GM12878 (cell line): ENCODE results near the gene AKT1. TPM values are rescaled to one million over a fixed set of nuclear protein-coding genes. Genes with fewer than 3 reads are reported as not detected.

Experiments
- ATAC-seq: fragments of 200-7000 bp; cut with Tn5 transposase; 3 replicates; pipeline ENCODE4 v1.9.1; 2020; ENCODE audit warnings: mild to moderate bottlenecking, moderate library complexity
- BruUV-seq: library from RNA; stranded (reverse); fragments of 400-500 nt; replicated peaks from 2 replicates; lab custom pipeline; 2021; lab: Mats Ljungman, UMichigan
- CTCF ChIA-PET: fragments of 300-600 bp; sonication (Branson Sonifier 250); formaldehyde crosslinking; extraction: SDS; loops from one replicate; lab custom pipeline; 2021; ENCODE audit warnings: inconsistent platforms; lab: Yijun Ruan, JAX
- POLR2A ChIA-PET: fragments of 350-600 bp; formaldehyde crosslinking; extraction: SDS; loops from one replicate; lab custom pipeline; 2021; ENCODE audit warnings: inconsistent platforms; lab: Charles Lee
- RAD21 ChIA-PET: fragments of 300-600 bp; sonication (Branson Sonifier 250); formaldehyde crosslinking; loops from one replicate; lab custom pipeline; 2023; ENCODE audit warnings: antibody characterized with exemption; ENCODE audit not compliant: unreplicated experiment; lab: Charles Lee
- SMC1A ChIA-PET: fragments of 300-600 bp; sonication (Branson Sonifier 250); formaldehyde crosslinking; loops from one replicate; lab custom pipeline; 2023; ENCODE audit not compliant: unreplicated experiment, uncharacterized antibody; lab: Charles Lee
- DNase-seq: peaks from one replicate; pipeline ENCODE4 v3.0.0-alpha.2; 2011; ENCODE audit warnings: low read depth, low spot score
- FAIRE-seq: peaks from 3 replicates; lab custom pipeline; 2011; peaks lifted over from hg19 to GRCh38; lab: Jason Lieb, UNC
- H2AFZ ChIP-seq: 2 replicates; pipeline ENCODE4 v1.6.0; 2011; ENCODE audit warnings: low read depth, low read length, control low read depth; ENCODE audit not compliant: control insufficient read depth
- H3K27ac ChIP-seq: 2 replicates; pipeline ENCODE4 v1.5.1; 2011; ENCODE audit warnings: control low read depth; ENCODE audit not compliant: control insufficient read depth, insufficient read depth
- H3K27me3 ChIP-seq, 2 experiments: replicated peaks in 1 of 2; 2 replicates each; pipeline versions ENCODE4 v1.6.0 to v1.6.1; 2011; ENCODE audit warnings: low read length in 1 of 2; ENCODE audit not compliant: control insufficient read depth in 2 of 2, insufficient read depth in 2 of 2
- H3K36me3 ChIP-seq, 2 experiments: 2 replicates each; pipeline ENCODE4 v1.5.1; 2011; ENCODE audit warnings: low read length in 1 of 2; ENCODE audit not compliant: control insufficient read depth in 2 of 2, insufficient read depth in 2 of 2
- H3K4me1 ChIP-seq: 2 replicates; pipeline ENCODE4 v1.6.1; 2011; ENCODE audit warnings: mild to moderate bottlenecking, low read length, moderate library complexity, mixed read lengths; ENCODE audit not compliant: control insufficient read depth, insufficient read depth
- H3K4me2 ChIP-seq: 2 replicates; pipeline ENCODE4 v1.6.0; 2011; ENCODE audit warnings: control low read depth; ENCODE audit not compliant: control insufficient read depth, insufficient read depth
- H3K4me3 ChIP-seq: fragments of 200-600 bp; sonication (generic); 2 replicates; pipeline ENCODE4 v1.5.1; 2016
- H3K79me2 ChIP-seq: 2 replicates; pipeline ENCODE4 v1.6.0; 2011; ENCODE audit warnings: low read length; ENCODE audit not compliant: control insufficient read depth, insufficient read depth
- H3K9ac ChIP-seq: 2 replicates; pipeline ENCODE4 v1.8.0; 2011; ENCODE audit warnings: low read length, control low read depth, mixed read lengths; ENCODE audit not compliant: control insufficient read depth, insufficient read depth
- H3K9me3 ChIP-seq: replicated peaks from 3 replicates; pipeline ENCODE4 v1.5.1; 2011; ENCODE audit warnings: mild to moderate bottlenecking, low read length; ENCODE audit not compliant: control insufficient read depth, insufficient read depth
- H4K20me1 ChIP-seq: 2 replicates; pipeline ENCODE4 v1.6.0; 2011; ENCODE audit not compliant: control insufficient read depth, insufficient read depth
- CEBPB ChIP-seq, 2 experiments: fragments of 150-350 bp in 1 of 2; IDR thresholded peaks; 2 replicates each; pipeline ENCODE4 v1.6.1; 2012 to 2014; ENCODE audit warnings: low read depth in 2 of 2, low read length in 2 of 2, borderline replicate concordance in 1 of 2, inconsistent platforms in 1 of 2
- CHD2 ChIP-seq: IDR thresholded peaks from 2 replicates; pipeline ENCODE4 v1.6.1; 2011; ENCODE audit warnings: low read depth, low read length, improper control_type of control experiment, borderline replicate concordance
- EZH2 ChIP-seq: IDR thresholded peaks from 2 replicates; pipeline ENCODE4 v1.6.1; 2012; ENCODE audit warnings: low read depth, mild to moderate bottlenecking, control low read depth, inconsistent platforms, low read length, borderline replicate concordance; ENCODE audit not compliant: control insufficient read depth
- NFIC ChIP-seq: IDR thresholded peaks from 2 replicates; pipeline ENCODE4 v1.6.1; 2012; ENCODE audit warnings: low read depth, mild to moderate bottlenecking, inconsistent platforms, low read length, moderate library complexity
- NFYB ChIP-seq: IDR thresholded peaks from 2 replicates; pipeline ENCODE4 v1.6.1; 2011; ENCODE audit warnings: low read depth, mild to moderate bottlenecking, low read length, improper control_type of control experiment, moderate library complexity; ENCODE audit not compliant: insufficient read depth
- POLR2AphosphoS5 ChIP-seq: IDR thresholded peaks from 2 replicates; pipeline ENCODE4 v1.6.1; 2011; ENCODE audit warnings: mild to moderate bottlenecking, low read length, inconsistent platforms
- SRF ChIP-seq, 2 experiments: IDR thresholded peaks; 2 replicates each; pipeline ENCODE4 v1.6.1; 2011; ENCODE audit warnings: low read depth in 2 of 2, low read length in 2 of 2, mild to moderate bottlenecking in 1 of 2, moderate library complexity in 1 of 2
- SUZ12 ChIP-seq: fragments of 200-600 bp; sonication (generic); IDR thresholded peaks from one replicate; pipeline ENCODE4 v1.6.1; 2018; ENCODE audit warnings: antibody characterized with exemption, mild to moderate bottlenecking; ENCODE audit not compliant: unreplicated experiment
- WGBS: methylation state at CpG from one replicate; pipeline ENCODE4 v1.1.6; 2016; ENCODE audit warnings: low lambda C conversion rate; ENCODE audit not compliant: insufficient replicate concordance, insufficient coverage; ENCODE audit errors: missing lambda C conversion rate; 5-methylcytosine and 5-hydroxymethylcytosine counted together
- in situ Hi-C: fragments of 300-500 bp; cut with MboI; formaldehyde crosslinking; loops from 9 replicates; pipeline ENCODE4 v1.14.3; 2018; ENCODE audit warnings: mixed read lengths
- intact Hi-C: fragments of 100-400 bp; cut with micrococcal nuclease; formaldehyde crosslinking; loops from one replicate; pipeline ENCODE4 v1.14.2; 2022; ENCODE audit not compliant: unreplicated experiment
- polyA plus RNA-seq, 11 experiments: library from polyadenylated mRNA; depleted of rRNA in 4 of 11; unstranded in 6 of 11; stranded (reverse) in 5 of 11; fragments of >200 nt; fragmentation: Nextera tagmentation in 4 of 11; fragmentation: Illumina TruSeq in 1 of 11; extraction: Ambion mirVana in 4 of 11; extraction: Trizol in 1 of 11; gene quantifications; 1 replicate in 1 of 11; 2 replicates in 10 of 11; pipeline versions ENCODE4 v1.2.1 to v1.2.3, GENCODE V29; 2011 to 2016; ENCODE audit warnings: inconsistent platforms in 2 of 11, missing spikeins in 2 of 11, low read depth in 1 of 11
- total RNA-seq, 4 experiments: library from RNA; depleted of rRNA in 3 of 4; stranded (reverse); fragments of >200 nt in 3 of 4; fragmentation: Illumina TruSeq in 1 of 4; extraction: Trizol in 1 of 4; gene quantifications; 2 replicates each; pipeline versions ENCODE4 v1.2.1 to v1.2.3, GENCODE V29; 2013 to 2021
- TF ChIP-seq, protein P1 (sequence below): fragments of 450-650 bp; IDR thresholded peaks from 2 replicates; pipeline ENCODE4 v1.6.1; 2018; ENCODE audit warnings: mild to moderate bottlenecking, low read depth, moderate library complexity; ENCODE audit not compliant: partially characterized antibody
- TF ChIP-seq, protein P2 (sequence below): IDR thresholded peaks from 2 replicates; pipeline ENCODE4 v1.6.1; 2012; ENCODE audit warnings: low read depth, low read length, improper control_type of control experiment
- TF ChIP-seq, protein P3 (sequence below): fragments of 450-650 bp; conservative IDR thresholded peaks from 2 replicates; pipeline ENCODE4 v1.6.1; 2017; ENCODE audit warnings: mild to moderate bottlenecking, moderate library complexity
- TF ChIP-seq, protein P4 (sequence below): fragments of 450-650 bp; formaldehyde crosslinking; IDR thresholded peaks from 2 replicates; pipeline ENCODE4 v1.4.0; 2020; ENCODE audit warnings: mild to moderate bottlenecking, moderate library complexity

AKT1 gene
- total and polyA plus RNA-seq, 10 of the 15 experiments (the other 5 are each of a cell fraction or from before 2014, with no cell fraction given): 0.63 to 110 (median 58.9) TPM

DNA sequence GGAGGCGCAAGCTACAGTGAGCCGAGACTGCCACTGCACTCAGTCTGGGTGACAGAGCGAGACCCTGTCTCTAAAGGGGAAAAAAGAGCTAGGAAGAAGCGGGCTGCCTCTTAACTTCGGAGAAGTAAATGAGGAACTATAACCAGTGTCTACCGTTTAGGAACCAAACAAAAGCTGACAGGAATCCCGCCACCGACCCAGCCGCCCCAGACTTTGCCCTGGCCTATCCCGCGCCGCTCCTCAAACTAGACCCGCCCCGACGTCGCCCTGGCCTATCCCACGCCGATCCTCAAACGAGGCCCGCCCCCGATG is 43.2 kb downstream of the AKT1 start:
- Histone ChIP-seq H3K27ac (peak overlapping the region; percentile 82), H3K4me2 (peak overlapping the region; percentile 91), H3K36me3 (peaks cover 2 to 8% of the 10 kb centered on the region in 2 experiments; a peak in 3 of 4 replicates), H3K4me3 (peak overlapping the region; percentile 90), H2AFZ (peak overlapping the region; percentile 97), H3K79me2 (peaks cover 31% of the 10 kb centered on the region), H3K27me3 (no peaks in the 10 kb centered on the region), H3K4me1 (peaks cover 17% of the 10 kb centered on the region), H3K9me3 (no peaks in the 10 kb centered on the region; the same call in 2 of the 3 replicates), H3K9ac (peak overlapping the region; percentile 80), H4K20me1 (no peaks in the 10 kb centered on the region)
- ATAC-seq (peak; percentile 93), FAIRE-seq (peak; percentile 99), DNase-seq (no peak)
- in situ Hi-C loops (no loop called here), intact Hi-C loops (no loop called here)
- ChIA-PET CTCF (interaction anchor here (0.9 to 2.4 kb wide), 9 partner anchors 14 to 675 kb away, joined by 3 to 13 read pairs (median 4); no protein-coding TSS in a partner anchor), RAD21 (interaction anchor here (0.5 to 1.8 kb wide), 8 partner anchors 10 to 94 kb away, joined by 3 to 8 read pairs (median 3); no protein-coding TSS in a partner anchor), SMC1A (interaction anchor here (0.9 to 1.4 kb wide), 3 partner anchors 14 to 28 kb away, joined by 3 to 5 read pairs (median 4); partner anchors contain the start of gene ADSS1), POLR2A (interaction anchor here (0.9 to 1.4 kb wide), 6 partner anchors 13 to 313 kb away, joined by 3 to 7 read pairs (median 5); partner anchors contain the start of genes CDCA4 and GPR132)
- BruUV-seq: no TSS peak
- whole genome bisulfite sequencing: 0% methylated on average over 21 of the region's 21 CpGs
- TF ChIP-seq NFYB (peak; percentile 66; the same call in 1 of the 2 replicates), NFIC (no peak), EZH2 (no peak), POLR2AphosphoS5 (no peak), CEBPB (IDR thresholded peaks at IDR 0.05; ENCODE audit: borderline replicate concordance in 1 of 2, low read depth in 2 of 2, low read length in 2 of 2) (no peak), SRF (IDR thresholded peaks at IDR 0.05; ENCODE audit: low read depth in 2 of 2, low read length in 2 of 2) (no peak), CHD2 (no peak), SUZ12 (no peak)
- TF ChIP-seq, protein P1, sequence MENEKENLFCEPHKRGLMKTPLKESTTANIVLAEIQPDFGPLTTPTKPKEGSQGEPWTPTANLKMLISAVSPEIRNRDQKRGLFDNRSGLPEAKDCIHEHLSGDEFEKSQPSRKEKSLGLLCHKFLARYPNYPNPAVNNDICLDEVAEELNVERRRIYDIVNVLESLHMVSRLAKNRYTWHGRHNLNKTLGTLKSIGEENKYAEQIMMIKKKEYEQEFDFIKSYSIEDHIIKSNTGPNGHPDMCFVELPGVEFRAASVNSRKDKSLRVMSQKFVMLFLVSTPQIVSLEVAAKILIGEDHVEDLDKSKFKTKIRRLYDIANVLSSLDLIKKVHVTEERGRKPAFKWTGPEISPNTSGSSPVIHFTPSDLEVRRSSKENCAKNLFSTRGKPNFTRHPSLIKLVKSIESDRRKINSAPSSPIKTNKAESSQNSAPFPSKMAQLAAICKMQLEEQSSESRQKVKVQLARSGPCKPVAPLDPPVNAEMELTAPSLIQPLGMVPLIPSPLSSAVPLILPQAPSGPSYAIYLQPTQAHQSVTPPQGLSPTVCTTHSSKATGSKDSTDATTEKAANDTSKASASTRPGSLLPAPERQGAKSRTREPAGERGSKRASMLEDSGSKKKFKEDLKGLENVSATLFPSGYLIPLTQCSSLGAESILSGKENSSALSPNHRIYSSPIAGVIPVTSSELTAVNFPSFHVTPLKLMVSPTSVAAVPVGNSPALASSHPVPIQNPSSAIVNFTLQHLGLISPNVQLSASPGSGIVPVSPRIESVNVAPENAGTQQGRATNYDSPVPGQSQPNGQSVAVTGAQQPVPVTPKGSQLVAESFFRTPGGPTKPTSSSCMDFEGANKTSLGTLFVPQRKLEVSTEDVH: no peak
- TF ChIP-seq, protein P2, sequence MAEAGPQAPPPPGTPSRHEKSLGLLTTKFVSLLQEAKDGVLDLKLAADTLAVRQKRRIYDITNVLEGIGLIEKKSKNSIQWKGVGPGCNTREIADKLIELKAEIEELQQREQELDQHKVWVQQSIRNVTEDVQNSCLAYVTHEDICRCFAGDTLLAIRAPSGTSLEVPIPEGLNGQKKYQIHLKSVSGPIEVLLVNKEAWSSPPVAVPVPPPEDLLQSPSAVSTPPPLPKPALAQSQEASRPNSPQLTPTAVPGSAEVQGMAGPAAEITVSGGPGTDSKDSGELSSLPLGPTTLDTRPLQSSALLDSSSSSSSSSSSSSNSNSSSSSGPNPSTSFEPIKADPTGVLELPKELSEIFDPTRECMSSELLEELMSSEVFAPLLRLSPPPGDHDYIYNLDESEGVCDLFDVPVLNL: no peak
- TF ChIP-seq, protein P3, sequence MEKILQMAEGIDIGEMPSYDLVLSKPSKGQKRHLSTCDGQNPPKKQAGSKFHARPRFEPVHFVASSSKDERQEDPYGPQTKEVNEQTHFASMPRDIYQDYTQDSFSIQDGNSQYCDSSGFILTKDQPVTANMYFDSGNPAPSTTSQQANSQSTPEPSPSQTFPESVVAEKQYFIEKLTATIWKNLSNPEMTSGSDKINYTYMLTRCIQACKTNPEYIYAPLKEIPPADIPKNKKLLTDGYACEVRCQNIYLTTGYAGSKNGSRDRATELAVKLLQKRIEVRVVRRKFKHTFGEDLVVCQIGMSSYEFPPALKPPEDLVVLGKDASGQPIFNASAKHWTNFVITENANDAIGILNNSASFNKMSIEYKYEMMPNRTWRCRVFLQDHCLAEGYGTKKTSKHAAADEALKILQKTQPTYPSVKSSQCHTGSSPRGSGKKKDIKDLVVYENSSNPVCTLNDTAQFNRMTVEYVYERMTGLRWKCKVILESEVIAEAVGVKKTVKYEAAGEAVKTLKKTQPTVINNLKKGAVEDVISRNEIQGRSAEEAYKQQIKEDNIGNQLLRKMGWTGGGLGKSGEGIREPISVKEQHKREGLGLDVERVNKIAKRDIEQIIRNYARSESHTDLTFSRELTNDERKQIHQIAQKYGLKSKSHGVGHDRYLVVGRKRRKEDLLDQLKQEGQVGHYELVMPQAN: peak; percentile 43; the same call in 1 of the 2 replicates
- TF ChIP-seq, protein P4, sequence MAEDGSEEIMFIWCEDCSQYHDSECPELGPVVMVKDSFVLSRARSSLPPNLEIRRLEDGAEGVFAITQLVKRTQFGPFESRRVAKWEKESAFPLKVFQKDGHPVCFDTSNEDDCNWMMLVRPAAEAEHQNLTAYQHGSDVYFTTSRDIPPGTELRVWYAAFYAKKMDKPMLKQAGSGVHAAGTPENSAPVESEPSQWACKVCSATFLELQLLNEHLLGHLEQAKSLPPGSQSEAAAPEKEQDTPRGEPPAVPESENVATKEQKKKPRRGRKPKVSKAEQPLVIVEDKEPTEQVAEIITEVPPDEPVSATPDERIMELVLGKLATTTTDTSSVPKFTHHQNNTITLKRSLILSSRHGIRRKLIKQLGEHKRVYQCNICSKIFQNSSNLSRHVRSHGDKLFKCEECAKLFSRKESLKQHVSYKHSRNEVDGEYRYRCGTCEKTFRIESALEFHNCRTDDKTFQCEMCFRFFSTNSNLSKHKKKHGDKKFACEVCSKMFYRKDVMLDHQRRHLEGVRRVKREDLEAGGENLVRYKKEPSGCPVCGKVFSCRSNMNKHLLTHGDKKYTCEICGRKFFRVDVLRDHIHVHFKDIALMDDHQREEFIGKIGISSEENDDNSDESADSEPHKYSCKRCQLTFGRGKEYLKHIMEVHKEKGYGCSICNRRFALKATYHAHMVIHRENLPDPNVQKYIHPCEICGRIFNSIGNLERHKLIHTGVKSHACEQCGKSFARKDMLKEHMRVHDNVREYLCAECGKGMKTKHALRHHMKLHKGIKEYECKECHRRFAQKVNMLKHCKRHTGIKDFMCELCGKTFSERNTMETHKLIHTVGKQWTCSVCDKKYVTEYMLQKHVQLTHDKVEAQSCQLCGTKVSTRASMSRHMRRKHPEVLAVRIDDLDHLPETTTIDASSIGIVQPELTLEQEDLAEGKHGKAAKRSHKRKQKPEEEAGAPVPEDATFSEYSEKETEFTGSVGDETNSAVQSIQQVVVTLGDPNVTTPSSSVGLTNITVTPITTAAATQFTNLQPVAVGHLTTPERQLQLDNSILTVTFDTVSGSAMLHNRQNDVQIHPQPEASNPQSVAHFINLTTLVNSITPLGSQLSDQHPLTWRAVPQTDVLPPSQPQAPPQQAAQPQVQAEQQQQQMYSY (CRISPR knock-in tag): no peak
